Midbrain (tissue), 1 donor: ENCODE results near the gene OSGEP.

Experiments used
- DNase-seq: peaks from one replicate; lab custom pipeline; 2025; lab: John Stamatoyannopoulos, UW

OSGEP gene

GRCh38 chr14:20397511-20397910 lies 57.1 kb downstream of the OSGEP start:
- DNase-seq, result no peak
